Activated T-cell treated with anti-CD3 and anti-CD28 coated beads for 4 hours (primary cell): Measurements from ENCODE around the gene FRMD3.

Source experiments
- DNase-seq: peaks from one replicate; pipeline ENCODE4 v3.0.0-alpha.2; 2020

The FRMD3 gene

DNA sequence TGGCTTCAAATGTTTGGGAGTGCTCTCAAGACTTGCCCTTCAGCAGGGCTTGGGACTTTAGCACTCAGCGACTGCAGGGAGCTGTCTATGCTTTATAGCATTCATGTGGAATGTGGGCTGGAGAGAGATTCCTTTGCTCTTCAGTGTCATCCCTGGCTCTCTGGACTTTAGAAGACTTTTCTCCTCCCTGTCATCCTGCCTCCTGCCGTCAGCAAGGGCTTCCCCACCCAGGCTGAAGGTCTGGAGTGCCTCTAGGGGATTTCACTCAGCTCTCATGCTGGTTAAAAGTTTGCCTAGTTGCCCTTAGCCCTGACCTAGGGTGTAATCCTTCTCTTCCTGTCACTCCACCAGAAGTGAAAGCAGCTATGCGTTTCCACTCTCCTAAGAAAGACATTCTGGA, 210.9 kb downstream of the FRMD3 start:
- DNase-seq, result no peak

DNA sequence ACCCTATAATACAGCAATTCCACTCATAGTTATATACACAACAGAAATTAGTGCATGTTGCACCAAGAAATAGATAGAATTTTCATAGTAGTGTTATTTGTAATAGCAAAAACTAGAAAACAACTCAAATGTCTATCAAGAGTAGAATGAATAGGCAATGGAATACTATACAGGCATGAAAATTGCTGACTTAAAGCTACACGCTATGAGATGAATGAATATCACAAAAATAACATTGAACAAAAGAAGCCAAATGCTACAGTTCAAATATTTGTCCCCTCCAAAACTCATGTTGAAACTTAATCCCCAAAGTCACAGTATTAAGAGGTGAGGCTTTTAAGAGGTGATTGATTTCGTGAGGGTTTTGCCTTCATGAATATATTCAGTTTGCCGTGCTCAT, 215.1 kb downstream of the FRMD3 start:
- DNase-seq, result no peak

DNA sequence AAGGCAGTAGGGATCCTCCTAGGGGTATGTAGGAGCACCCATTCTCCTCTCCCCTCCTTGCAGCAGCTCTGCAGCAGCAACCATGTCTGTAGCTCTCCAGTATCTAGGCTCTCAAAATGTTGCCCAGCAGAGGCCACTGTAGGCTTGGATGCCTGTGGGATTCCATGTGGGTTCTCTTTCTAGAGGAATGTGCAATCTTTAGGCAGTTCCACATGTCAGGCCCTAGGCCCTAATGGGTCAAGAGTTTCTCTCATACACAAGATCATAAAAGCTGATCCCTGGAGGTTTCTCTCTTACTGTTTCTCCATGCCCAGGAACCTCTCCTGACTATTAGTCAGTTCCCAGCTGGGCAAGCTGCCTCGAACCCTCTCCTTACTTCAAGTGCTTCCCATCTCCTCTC, 215.8 kb downstream of the FRMD3 start:
- no peak for DNase-seq

DNA sequence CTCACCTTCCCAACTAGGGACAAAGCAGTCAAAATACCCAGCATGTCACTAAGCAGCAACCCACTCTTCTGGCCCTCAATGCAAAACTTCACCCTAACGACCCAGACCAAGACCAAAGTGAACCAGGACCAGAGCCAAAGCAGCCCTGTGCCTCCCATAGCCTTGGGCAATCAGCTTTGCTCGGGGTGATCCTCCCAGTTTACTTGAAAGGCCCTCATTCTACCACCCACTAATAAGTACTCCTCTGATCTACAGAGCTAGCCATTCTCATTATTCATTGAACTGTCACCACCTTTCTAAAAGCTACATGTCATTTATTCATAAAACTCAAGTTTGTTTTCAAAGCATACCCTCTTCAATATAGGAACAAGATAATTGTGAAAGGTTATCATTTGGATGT, 221.0 kb downstream of the FRMD3 start:
- DNase-seq, result no peak

DNA sequence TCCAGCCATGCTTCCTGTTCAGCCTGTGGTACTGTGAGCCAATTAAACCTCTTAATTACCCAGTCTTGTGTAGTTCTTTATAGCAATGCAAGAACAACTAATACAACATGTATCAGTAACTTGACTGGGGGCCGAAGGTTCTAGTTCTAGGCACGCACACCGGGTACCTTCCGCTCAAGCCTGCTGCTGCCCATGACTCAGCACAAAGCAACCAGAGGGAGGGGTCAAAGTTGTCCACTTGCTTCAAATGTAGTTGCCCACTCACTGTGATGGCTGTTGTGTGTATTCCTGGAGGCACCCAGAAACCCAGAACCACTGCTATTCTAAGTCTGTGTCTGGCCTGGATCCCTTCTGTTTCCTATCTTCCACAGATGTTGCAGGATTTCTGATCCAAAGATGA, 222.6 kb downstream of the FRMD3 start:
- no peak for DNase-seq

DNA sequence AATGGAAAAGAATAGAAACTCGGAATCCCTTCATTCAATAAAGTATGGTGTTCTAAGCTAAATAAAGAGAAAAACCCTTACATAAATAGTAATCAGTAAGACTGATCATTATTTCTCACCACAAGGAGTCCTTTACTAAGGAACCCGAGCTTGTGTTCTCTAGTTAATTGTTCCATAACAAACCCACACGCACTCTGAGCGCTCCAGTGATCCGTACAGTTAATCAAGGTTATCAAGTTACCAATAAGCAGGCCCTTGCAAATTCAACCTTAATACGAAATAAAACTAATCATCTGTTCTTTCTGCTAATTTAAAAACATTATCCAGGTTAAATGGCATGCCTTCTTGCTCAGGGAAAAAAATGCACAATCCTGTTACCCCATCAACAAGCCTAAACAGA, 224.4 kb downstream of the FRMD3 start:
- DNase-seq, result no peak

DNA sequence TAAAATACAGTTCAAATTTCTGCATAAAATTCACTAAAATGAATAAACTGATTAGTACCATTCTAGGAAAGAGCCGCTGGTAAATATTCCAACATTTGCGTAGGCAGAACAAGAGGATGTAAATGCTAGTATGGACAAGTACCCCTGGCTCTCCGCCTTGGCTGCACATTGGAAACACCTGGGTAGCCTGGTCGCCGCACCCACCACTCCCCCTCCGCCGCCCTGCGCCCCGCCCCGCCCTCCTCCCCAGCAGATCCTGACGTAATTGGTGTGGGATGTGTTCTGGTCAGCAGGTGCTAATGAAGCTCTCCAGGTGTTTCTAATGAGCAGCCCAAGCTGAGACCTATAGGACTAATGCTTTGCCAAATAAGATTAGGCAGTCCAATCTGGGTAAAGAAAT, 225.7 kb downstream of the FRMD3 start:
- DNase-seq, result no peak

DNA sequence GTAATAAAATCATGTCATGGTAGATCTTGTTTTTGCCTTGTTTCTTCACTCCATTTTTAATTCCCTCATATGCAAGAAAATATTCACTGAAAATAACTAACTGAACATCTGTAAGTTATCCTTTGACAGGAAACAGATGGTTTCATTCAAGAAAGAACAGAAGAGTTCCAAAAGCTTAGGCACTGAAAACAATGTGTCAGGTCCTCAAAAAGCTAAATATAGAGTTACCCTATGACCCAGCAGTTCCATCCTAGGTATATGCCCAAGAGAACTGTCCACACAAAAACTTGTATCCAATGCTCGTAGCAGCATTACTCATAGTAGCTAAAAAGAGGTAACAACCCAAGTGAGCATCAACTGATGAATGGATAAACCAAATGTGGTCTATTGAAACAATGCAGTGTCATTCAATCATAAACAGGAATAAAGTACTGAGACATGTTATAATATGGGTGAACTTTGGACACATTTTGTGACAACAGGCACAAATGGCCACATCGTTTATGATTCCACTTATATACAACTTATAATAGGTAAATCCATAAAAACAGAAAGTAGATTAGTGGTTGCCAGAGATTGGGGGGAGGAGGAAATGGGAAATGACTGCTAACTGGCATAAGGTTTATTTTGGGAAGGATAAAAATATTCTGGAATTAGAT, 231.0 kb downstream of the FRMD3 start:
- DNase-seq, result no peak

DNA sequence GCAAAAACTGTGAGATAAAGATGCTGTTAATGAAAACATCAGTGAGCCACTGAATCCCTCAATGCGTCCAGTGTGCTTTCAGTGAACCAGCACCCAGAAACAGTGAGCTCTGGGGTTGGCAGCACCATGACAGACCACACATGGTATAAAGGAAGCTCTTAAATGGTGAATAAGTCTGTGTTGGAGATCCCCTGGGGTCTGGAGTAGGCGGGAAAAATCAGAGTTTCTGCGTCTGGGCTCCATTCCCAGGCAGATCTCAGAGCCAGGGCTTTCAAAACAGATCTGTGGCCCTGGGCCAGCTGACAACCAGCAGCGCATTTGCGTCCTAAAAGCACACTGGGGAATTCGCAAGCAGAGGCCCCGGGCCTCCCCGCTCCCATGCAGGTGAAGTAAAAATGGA, 233.5 kb downstream of the FRMD3 start:
- DNase-seq, result no peak

DNA sequence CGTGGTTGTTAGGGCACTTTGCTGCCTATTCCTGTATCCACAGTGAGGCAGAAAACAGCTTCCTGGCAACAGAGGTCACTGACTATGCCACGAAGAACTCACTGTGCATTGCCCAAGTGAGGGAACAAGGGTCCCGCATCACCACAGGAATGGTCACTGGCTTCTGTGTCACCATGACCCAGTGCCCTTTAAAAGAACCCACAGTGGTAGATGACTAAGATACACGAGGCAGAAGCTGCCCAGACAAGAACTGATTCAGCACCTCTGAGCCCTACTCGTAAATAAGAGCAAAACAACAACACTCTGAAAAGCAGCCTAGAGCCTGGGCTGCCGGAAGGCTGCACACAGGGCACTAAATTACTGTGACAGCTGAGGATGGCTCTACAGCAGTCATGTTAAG, 238.6 kb downstream of the FRMD3 start:
- no peak for DNase-seq

DNA sequence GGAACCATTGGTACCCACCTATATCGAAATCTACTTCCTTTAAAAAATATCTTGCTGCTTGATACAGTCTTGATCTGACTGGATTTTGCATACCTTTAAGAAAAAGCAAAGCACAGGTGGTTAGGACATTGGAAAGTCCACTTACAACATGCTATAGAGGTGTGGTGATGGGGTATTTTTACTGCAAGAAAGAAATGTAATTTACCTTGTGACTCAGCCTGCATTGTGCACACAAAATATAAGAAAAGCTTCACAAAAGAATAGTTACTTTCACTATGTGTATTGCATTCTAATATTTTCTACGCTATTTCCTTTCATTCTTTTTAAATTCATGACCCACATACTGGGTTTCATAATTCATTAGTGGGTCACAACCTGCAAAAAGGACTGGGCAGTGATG, 239.1 kb downstream of the FRMD3 start:
- DNase-seq, result no peak

DNA sequence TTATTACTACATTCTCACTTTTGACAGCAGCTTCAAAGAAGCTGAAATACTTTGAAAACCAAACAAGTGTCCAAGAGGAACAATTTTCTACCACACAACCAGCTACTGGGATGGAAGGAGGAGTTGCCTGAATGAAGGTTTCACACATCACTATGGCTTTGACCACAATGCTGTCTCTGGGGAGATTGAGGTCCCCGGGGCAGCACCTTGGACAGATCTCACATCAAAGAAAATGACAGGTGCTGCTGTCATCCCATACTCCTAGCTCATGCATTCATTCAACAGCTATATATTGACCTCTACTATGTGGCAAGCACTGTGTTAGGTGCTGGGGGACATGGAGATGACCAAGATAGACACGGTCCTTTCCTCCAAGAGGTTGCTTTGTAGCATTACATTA, 242.1 kb downstream of the FRMD3 start:
- DNase-seq, result no peak

DNA sequence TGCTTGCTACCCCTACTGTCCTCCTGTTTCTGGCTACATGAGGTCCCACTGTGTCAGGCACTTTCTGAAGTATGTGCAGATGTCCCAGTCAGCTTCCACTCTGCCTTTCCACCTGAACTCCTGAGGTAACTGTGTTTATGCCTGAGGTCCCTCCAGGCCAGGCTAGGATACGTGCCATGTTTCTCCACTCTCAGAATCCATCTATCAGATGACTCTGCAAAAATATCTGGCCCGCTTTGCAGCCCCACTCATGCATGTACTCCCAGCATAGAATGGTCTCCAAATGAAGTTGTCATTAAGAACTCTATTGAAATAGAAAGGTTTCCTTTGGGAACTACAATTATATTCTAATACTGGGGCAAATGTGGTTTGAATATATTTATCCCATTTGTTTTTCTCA, 243.4 kb downstream of the FRMD3 start:
- DNase-seq, result no peak

DNA sequence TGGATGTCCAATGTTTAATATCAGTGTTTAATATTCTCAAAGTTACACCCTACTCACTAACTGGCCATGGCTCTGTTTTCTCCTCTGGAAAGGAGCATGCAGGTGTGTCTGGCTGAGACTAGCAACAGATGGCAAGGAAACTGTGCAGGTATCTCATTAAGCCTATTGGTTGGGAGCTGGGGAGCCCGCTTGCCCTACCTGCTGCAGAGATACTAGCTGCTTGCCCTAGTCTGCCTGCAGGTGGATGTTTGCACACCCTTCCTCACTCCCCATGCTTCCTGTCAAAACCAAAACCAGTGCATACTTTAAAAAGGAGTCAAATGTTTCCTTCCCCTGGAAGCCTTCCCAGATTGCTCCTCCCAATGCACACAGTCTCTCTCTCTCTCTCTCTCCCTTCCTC, 247.0 kb downstream of the FRMD3 start:
- no peak for DNase-seq

DNA sequence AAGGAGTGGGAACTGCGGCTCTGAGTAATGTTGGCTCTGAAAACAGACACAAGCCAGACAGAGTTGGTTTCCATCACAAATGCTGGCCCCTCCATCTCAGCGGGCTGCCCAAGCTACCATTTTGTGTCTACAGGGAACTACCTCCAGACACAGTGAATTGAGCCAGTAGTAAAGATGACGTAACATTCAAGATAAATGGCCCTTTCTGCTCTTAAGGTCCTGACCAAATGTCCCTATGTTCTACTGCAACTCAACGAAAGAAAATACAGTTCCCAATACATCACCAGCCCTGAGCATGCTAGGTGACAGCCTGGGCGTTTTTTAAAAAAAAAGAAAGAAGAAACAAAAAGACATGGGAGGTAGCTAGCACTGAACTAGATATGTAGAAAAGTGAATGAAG, 247.5 kb downstream of the FRMD3 start:
- DNase-seq, result no peak

DNA sequence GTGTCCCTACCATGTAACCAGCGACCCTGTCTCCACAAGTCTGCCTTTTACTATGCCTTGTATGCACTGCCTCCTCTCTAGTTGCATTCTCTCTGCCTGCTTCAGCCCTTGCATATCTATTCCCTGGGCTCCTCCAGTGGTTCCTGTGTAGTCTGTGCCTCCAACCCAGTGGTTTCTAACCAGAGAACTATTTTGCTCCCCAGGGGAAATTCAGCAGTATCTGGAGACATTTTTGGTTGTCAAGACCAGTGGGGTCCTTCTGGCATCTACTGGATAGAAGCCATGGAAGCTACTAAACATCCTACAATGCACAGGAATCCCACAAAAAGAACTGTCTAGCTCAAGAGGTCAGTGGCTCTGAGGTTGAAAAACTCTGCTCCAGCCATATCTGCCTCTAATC, 251.2 kb downstream of the FRMD3 start:
- DNase-seq, result no peak

DNA sequence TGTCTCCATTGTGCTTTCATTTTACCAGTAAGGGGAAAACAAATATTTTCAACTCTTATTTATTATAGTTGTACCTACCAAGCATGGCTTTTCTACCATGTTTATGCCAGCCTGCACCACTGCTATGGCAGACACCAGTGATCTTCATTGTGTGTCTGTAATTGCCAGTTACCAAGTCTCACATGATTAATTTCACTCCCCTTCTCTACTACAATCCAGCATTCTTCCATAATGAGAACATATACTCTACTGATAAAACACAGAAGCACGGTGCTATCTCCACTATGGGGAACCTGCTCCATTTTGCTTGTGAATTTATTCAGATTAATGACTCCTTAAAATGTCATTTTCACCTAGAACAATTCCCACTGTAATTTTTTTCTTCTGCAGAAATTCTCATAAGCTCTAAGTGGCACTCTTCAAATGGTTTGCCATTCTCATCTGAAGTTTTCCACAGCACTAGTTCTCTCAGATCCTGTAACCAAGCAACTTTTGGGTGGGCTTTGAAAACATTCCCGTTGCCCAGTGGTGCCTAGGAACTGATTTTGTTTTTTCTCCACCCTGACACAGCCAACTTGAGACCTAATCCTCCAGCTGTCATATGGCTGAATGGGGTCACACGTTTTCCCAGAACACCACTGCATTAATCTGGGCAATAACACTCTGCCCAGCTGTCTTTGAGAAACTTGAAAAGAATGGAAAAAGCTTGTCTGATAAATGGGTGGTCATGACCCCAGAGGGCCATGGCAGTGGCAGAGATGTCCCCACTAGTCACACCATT, 252.6 kb downstream of the FRMD3 start:
- DNase-seq, result no peak

DNA sequence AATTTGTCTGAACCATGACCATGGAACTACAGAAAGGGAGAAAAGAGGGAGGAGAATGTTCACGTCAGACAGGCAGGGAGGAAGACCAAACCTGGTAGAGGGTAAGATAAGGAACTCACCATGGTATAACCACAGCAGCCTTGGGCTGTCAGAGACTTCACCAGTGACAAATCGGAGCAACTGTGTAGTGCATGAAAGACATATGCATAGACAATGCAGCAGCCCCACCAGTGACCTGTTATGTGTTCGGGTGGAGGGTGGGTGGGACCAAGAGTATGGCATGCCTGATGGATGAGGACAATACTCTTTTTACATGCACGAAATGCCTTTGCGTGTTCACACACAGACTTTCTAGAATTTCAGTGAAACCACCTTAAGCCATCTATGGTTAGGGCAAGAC, 253.5 kb downstream of the FRMD3 start:
- no peak for DNase-seq

DNA sequence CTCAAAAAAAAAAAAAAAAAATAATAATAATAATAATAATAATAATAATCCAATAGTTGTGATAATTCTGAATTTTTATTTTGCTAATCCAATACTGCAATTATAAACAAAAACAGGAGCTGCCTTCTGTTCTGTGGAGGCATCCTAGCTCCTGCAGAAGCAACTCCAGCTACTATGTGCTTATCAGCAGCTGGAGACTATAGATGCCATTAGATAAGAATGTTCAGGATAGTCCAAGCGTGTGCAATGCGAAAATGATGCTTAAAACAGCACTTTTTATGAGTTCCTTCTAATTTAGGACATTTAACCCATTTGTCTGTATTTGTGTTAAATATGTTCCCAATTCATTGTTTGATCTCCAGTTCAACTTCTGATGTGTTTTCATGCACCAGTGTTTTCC, 254.7 kb downstream of the FRMD3 start:
- no peak for DNase-seq

DNA sequence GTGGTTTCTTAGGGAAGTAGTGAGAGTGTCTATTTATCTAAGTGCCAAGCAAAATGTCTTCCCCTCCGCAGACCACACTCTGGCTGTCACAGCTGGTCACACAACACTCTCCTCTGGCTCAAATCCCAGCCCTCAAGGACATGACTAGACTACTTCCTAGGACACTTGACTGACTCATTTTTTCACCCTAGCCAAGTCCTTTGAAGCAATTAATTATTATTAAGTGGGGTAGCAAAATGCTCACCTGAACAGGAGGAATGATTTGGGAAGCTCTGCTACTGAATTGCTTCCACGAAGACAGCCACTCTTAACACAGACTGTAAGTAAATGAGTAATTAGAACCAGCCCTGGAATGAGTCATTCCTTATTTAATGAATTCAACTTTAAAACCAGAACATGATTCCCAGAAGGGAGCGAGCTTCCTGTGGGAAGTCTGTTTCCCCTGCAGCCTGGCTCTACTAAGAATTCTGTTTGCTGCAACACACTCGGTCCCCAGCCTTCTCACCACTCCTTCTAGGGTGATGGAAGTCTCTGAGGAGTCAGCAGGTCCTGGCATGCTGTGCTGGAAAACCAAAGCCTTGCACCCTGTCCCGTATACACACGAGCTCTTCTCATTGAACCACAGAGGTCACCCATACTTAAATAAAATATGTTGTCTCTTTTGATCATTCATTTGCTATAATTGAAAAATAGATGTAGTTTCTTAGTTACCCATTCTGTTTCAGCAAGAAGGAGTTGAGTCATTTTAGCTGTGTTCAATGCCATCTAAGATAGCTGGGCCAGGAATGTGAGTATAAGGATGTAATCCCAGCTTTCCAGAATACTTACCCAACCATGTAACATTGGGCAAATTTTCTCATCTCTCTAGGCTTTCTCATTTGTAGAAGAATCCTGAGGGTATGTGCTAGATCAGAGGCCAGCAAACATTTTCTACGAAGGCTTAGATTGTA, 256.6 kb downstream of the FRMD3 start:
- DNase-seq, result no peak

DNA sequence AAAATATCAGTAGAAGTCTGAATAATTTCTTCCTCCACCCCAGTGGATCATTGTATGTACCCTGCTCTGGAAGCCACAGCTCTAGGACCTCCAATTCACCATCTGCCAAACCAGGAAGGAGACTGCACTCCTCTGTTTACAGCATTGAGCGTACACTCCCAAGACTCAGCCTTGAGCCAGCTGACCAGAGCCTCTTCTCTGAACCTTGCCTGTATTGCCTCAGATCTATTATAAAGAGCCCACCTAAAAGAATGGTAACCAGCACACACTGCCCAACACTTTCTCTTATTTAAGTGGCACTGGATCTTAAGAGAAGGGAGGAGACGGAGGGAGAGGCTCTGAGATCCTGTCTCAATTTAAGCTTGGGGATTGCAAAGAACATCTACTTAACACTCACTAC, 257.4 kb downstream of the FRMD3 start:
- no peak for DNase-seq

DNA sequence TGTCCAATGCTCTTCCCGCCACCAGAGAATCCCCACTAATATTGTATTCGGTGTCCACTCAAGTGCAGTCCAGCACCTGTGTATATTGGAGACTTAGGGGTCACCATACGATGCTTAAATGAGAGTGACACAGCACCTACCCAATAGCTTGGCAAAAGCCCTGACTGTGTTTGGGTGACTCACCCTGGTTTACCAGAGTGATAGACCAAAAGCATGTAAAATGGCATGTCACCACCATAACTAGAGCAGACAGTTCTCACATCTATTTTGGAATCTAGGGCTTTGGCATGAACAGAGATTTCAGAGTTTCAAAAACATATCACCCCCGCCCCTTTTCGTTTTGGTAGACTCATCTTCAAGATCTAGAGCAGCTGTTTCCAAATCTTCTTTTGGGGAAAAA, 257.9 kb downstream of the FRMD3 start:
- DNase-seq, result no peak

DNA sequence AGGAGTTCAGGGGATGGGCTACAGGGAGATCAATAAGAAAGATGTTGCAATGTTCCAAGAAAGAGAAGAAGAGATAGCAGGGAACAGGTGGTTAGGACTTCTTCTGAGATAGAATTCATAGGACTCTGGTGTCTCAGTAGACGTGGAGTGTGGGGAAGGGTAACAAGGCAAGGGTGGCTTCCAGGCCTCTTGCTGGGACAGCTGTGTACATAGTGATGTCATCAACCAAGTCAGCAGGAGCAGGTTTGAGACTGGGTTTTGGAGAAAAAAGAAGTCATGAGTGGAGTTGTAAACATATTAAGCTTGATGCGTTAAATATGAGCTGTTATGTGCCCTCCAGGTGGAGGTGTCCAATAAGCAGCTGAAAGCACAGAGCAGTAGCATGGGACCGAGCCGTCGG, 263.4 kb downstream of the FRMD3 start:
- DNase-seq, result no peak

DNA sequence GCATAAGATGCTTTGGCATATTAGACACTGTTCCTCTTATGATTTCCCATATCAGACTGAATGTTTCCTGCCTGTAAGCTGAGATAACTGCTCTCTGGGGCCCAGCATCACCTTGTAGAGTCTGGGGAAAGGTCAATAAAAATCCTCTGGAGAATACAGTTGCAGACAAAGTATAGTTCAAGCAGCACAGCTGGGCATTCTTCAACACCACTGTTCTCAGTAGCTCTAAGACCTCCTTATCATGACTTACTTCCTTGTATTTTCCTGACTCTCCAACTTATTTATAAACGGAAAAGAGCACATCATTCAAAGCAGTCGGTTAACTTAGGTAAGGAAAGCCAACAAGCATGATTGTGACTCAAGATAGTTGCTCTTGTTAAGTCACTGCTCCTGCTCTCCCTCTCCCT, 266.5 kb downstream of the FRMD3 start:
- no peak for DNase-seq
